GM23338 (cell line): ENCODE data around the gene SQSTM1.

Source experiments
- CREB1 ChIP-seq: fragments of 250-450 bp; sonication (Bioruptor Pico); IDR thresholded peaks from 2 replicates; pipeline ENCODE4 v1.5.0; 2020; ENCODE audit warnings: low read depth, mild to moderate bottlenecking, moderate library complexity
- EZH2 ChIP-seq: fragments of 200-600 bp; sonication (generic); IDR thresholded peaks from one replicate; pipeline ENCODE4 v1.8.0; 2017; ENCODE audit warnings: antibody characterized with exemption, mild to moderate bottlenecking, low read depth; ENCODE audit not compliant: unreplicated experiment
- EZH2phosphoT487 ChIP-seq: fragments of 200-600 bp; sonication (generic); IDR thresholded peaks from one replicate; pipeline ENCODE4 v1.8.1; 2018; ENCODE audit warnings: antibody characterized with exemption; ENCODE audit not compliant: unreplicated experiment
- JUNB ChIP-seq: IDR thresholded peaks from one replicate; pipeline ENCODE4 v1.6.1; 2016; ENCODE audit warnings: antibody characterized with exemption; ENCODE audit not compliant: unreplicated experiment
- POLR2AphosphoS5 ChIP-seq: IDR thresholded peaks from 2 replicates; pipeline ENCODE4 v1.6.1; 2016; ENCODE audit warnings: antibody characterized with exemption, low read depth
- TF ChIP-seq, protein P1 (sequence below), 2 experiments: fragments of 200-600 bp in 1 of 2; sonication (generic) in 1 of 2; conservative IDR thresholded peaks; 2 replicates each; pipeline versions ENCODE4 v1.5.1 to v1.6.1; 2016 to 2017; ENCODE audit warnings: antibody characterized with exemption in 2 of 2, low read depth in 2 of 2, mild to moderate bottlenecking in 2 of 2, moderate library complexity in 1 of 2
- TF ChIP-seq, protein P2 (sequence below): IDR thresholded peaks from one replicate; pipeline ENCODE4 v1.6.1; 2018; ENCODE audit warnings: antibody characterized with exemption; ENCODE audit not compliant: unreplicated experiment
- TF ChIP-seq, protein P3 (sequence below): IDR thresholded peaks from 2 replicates; pipeline ENCODE4 v1.6.1; 2016; ENCODE audit warnings: antibody characterized with exemption

DNA sequence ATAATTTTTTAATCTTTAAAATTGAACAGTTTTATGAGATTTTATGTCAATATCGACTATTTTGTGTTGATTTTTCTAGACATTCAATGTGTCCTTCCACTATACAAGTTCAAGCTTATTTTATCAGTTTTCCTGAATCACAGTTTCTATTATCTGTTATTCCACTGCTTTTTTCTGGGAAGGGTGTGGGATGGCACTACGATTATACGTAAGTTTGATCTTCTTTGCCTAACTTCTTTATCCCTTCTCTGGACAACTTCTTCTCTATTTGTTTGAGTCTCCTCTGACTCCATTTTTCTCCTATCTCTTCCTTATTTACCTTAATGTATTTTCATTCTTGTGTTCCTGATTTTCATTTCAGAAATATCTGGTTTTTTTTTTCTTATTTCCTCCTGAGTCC lies 62.5 kb downstream of the SQSTM1 start:
- TF ChIP-seq, protein P1, sequence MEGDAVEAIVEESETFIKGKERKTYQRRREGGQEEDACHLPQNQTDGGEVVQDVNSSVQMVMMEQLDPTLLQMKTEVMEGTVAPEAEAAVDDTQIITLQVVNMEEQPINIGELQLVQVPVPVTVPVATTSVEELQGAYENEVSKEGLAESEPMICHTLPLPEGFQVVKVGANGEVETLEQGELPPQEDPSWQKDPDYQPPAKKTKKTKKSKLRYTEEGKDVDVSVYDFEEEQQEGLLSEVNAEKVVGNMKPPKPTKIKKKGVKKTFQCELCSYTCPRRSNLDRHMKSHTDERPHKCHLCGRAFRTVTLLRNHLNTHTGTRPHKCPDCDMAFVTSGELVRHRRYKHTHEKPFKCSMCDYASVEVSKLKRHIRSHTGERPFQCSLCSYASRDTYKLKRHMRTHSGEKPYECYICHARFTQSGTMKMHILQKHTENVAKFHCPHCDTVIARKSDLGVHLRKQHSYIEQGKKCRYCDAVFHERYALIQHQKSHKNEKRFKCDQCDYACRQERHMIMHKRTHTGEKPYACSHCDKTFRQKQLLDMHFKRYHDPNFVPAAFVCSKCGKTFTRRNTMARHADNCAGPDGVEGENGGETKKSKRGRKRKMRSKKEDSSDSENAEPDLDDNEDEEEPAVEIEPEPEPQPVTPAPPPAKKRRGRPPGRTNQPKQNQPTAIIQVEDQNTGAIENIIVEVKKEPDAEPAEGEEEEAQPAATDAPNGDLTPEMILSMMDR (conservative IDR thresholded peaks at IDR 0.05; ENCODE audit: low read depth in 2 of 2), result no peak
- no peak for TF ChIP-seq POLR2AphosphoS5
- no peak for TF ChIP-seq JUNB
- TF ChIP-seq EZH2, result no peak
- no peak for TF ChIP-seq CREB1 (CRISPR knock-in tag)
- TF ChIP-seq, protein P2, sequence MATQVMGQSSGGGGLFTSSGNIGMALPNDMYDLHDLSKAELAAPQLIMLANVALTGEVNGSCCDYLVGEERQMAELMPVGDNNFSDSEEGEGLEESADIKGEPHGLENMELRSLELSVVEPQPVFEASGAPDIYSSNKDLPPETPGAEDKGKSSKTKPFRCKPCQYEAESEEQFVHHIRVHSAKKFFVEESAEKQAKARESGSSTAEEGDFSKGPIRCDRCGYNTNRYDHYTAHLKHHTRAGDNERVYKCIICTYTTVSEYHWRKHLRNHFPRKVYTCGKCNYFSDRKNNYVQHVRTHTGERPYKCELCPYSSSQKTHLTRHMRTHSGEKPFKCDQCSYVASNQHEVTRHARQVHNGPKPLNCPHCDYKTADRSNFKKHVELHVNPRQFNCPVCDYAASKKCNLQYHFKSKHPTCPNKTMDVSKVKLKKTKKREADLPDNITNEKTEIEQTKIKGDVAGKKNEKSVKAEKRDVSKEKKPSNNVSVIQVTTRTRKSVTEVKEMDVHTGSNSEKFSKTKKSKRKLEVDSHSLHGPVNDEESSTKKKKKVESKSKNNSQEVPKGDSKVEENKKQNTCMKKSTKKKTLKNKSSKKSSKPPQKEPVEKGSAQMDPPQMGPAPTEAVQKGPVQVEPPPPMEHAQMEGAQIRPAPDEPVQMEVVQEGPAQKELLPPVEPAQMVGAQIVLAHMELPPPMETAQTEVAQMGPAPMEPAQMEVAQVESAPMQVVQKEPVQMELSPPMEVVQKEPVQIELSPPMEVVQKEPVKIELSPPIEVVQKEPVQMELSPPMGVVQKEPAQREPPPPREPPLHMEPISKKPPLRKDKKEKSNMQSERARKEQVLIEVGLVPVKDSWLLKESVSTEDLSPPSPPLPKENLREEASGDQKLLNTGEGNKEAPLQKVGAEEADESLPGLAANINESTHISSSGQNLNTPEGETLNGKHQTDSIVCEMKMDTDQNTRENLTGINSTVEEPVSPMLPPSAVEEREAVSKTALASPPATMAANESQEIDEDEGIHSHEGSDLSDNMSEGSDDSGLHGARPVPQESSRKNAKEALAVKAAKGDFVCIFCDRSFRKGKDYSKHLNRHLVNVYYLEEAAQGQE, result no peak
- no peak for TF ChIP-seq EZH2phosphoT487
- TF ChIP-seq, protein P3, sequence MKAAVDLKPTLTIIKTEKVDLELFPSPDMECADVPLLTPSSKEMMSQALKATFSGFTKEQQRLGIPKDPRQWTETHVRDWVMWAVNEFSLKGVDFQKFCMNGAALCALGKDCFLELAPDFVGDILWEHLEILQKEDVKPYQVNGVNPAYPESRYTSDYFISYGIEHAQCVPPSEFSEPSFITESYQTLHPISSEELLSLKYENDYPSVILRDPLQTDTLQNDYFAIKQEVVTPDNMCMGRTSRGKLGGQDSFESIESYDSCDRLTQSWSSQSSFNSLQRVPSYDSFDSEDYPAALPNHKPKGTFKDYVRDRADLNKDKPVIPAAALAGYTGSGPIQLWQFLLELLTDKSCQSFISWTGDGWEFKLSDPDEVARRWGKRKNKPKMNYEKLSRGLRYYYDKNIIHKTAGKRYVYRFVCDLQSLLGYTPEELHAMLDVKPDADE, result no peak
